ENCODE data around the gene UQCRQ.

Gene UQCRQ

GRCh38 chr5:132871459-132872284 lies 5.2 kb downstream of the UQCRQ start:
- no peak for DNase-seq

- no peak for DNase-seq
Measured at GRCh38 chr5:132872788-132873118, 6.3 kb downstream of the UQCRQ start.

- no peak for DNase-seq
Measured at GRCh38 chr5:132873119-132873929, 6.9 kb downstream of the UQCRQ start, which contains the start of gene LEAP2. Gene LEAP2 (plus strand): TSS chr5:132873668. CDS start chr5:132873695, 27 bp downstream.

GRCh38 chr5:132873930-132874271 lies 7.5 kb downstream of the UQCRQ start:
- DNase-seq: no peak

GRCh38 chr5:132876020-132876759 lies 9.7 kb downstream of the UQCRQ start:
- DNase-seq: no peak

- no peak for DNase-seq
Measured at GRCh38 chr5:132877466-132877865, 11.0 kb downstream of the UQCRQ start.

- no peak for DNase-seq
Measured at GRCh38 chr5:132877938-132878337, 11.5 kb downstream of the UQCRQ start.

- peak; percentile 25 for DNase-seq
Measured at GRCh38 chr5:132883261-132883834, 16.9 kb downstream of the UQCRQ start.

GRCh38 chr5:132884548-132884947 lies 18.1 kb downstream of the UQCRQ start:
- no peak for DNase-seq

- no peak for DNase-seq
Measured at GRCh38 chr5:132886064-132886823, 19.8 kb downstream of the UQCRQ start.

GRCh38 chr5:132887283-132887682 lies 20.8 kb downstream of the UQCRQ start:
- DNase-seq: no peak

GRCh38 chr5:132889501-132889900 lies 23.1 kb downstream of the UQCRQ start:
- no peak for DNase-seq

GRCh38 chr5:132890817-132891216 lies 24.4 kb downstream of the UQCRQ start:
- DNase-seq: no peak

- no peak for DNase-seq
Measured at GRCh38 chr5:132895719-132896305, 29.4 kb downstream of the UQCRQ start.

- no peak for DNase-seq
Measured at GRCh38 chr5:132896685-132897084, 30.2 kb downstream of the UQCRQ start.

- no peak for DNase-seq
Measured at GRCh38 chr5:132898094-132898493, 31.7 kb downstream of the UQCRQ start.

- DNase-seq: peak; percentile 29
Measured at GRCh38 chr5:132901036-132901435, 34.6 kb downstream of the UQCRQ start.

GRCh38 chr5:132901730-132902129 lies 35.3 kb downstream of the UQCRQ start:
- DNase-seq: no peak

GRCh38 chr5:132905938-132906337 lies 39.5 kb downstream of the UQCRQ start:
- peak; percentile 47 for DNase-seq

GRCh38 chr5:132907161-132907560 lies 40.7 kb downstream of the UQCRQ start:
- DNase-seq: no peak

- DNase-seq: no peak
Measured at GRCh38 chr5:132909702-132910101, 43.3 kb downstream of the UQCRQ start.

GRCh38 chr5:132915681-132916080 lies 49.2 kb downstream of the UQCRQ start:
- no peak for DNase-seq
